MCF 10A (cell line): ENCODE measurements around the gene HSD3B7. TPM values are rescaled to one million over a fixed set of nuclear protein-coding genes. Genes with fewer than 3 reads are reported as not detected.
"Not testable (repeated sequence)": the region's sequence is repeated elsewhere in the genome, so short reads cannot be mapped to it uniquely, and the experiment has no call there.

Experiments used
- BruUV-seq: library from RNA; stranded (reverse); fragments of 400-500 nt; replicated peaks from 2 replicates; lab custom pipeline; 2021; lab: Mats Ljungman, UMichigan
- CTCF ChIA-PET: fragments of 300-600 bp; sonication (Branson Sonifier 250); formaldehyde crosslinking; extraction: SDS; loops from one replicate; lab custom pipeline; 2021; ENCODE audit warnings: antibody characterized with exemption, inconsistent platforms; lab: Yijun Ruan, JAX
- POLR2A ChIA-PET: fragments of 300-600, 350-650 bp; sonication (Branson Sonifier 250); formaldehyde crosslinking; extraction: SDS; loops from one replicate; lab custom pipeline; 2020; ENCODE audit warnings: antibody characterized with exemption, inconsistent platforms; lab: Yijun Ruan, JAX
- DNase-seq: peaks from one replicate; pipeline ENCODE4 v3.0.0-alpha.2; 2018; ENCODE audit not compliant: unreplicated experiment
- H3K27ac Mint-ChIP-seq: one replicate; pipeline ENCODE4 v1.8.0; 2022; ENCODE audit warnings: mild to moderate bottlenecking, low read depth, mixed read lengths; ENCODE audit not compliant: unreplicated experiment
- H3K27me3 Mint-ChIP-seq: one replicate; pipeline ENCODE4 v1.8.0; 2022; ENCODE audit warnings: mixed read lengths; ENCODE audit not compliant: insufficient read depth, unreplicated experiment
- H3K36me3 Mint-ChIP-seq: one replicate; pipeline ENCODE4 v1.8.0; 2022; ENCODE audit warnings: mild to moderate bottlenecking, moderate library complexity, mixed read lengths; ENCODE audit not compliant: insufficient read depth, unreplicated experiment
- H3K4me1 Mint-ChIP-seq: one replicate; pipeline ENCODE4 v1.8.0; 2022; ENCODE audit warnings: mixed read lengths; ENCODE audit not compliant: insufficient read depth, unreplicated experiment
- H3K4me3 Mint-ChIP-seq: one replicate; pipeline ENCODE4 v1.8.0; 2022; ENCODE audit warnings: mild to moderate bottlenecking, moderate library complexity, mixed read lengths; ENCODE audit not compliant: unreplicated experiment
- H3K9me3 Mint-ChIP-seq: one replicate; pipeline ENCODE4 v1.8.0; 2022; ENCODE audit warnings: mixed read lengths; ENCODE audit not compliant: unreplicated experiment
- intact Hi-C: fragments of 100-400 bp; cut with micrococcal nuclease; formaldehyde crosslinking; loops from 2 replicates; pipeline ENCODE4 v1.14.1; 2022
- total RNA-seq: library from RNA; stranded (reverse); gene quantifications from 2 replicates; pipeline ENCODE4 v1.2.3, GENCODE V29; 2022
- TF ChIP-seq, protein P1 (sequence below): fragments of 200-600 bp; IDR thresholded peaks from one replicate; pipeline ENCODE4 v1.8.0; 2022; ENCODE audit warnings: antibody characterized with exemption, mild to moderate bottlenecking; ENCODE audit not compliant: unreplicated experiment

HSD3B7 gene
- total RNA-seq, 1 experiment from 2014 or later, result 5.0 TPM

GRCh38 chr16:31016018-31016417 lies 31.0 kb downstream of the HSD3B7 start:
- no TSS peak for BruUV-seq
- no peak for DNase-seq
- POLR2A ChIA-PET, result no interaction called here
- Mint-ChIP-seq H3K36me3 (no peaks in the 10 kb centered on the region), H3K4me1 (no peaks in the 10 kb centered on the region), H3K9me3 (no peaks in the 10 kb centered on the region), H3K27ac (no peak overlapping the region), H3K4me3 (no peak overlapping the region), H3K27me3 (peaks cover 32% of the 10 kb centered on the region)
- CTCF ChIA-PET, result interaction anchor here (1.2 kb wide), 1 partner anchor 30 kb away, joined by 3 read pairs; no protein-coding TSS in a partner anchor
- TF ChIP-seq, protein P1, sequence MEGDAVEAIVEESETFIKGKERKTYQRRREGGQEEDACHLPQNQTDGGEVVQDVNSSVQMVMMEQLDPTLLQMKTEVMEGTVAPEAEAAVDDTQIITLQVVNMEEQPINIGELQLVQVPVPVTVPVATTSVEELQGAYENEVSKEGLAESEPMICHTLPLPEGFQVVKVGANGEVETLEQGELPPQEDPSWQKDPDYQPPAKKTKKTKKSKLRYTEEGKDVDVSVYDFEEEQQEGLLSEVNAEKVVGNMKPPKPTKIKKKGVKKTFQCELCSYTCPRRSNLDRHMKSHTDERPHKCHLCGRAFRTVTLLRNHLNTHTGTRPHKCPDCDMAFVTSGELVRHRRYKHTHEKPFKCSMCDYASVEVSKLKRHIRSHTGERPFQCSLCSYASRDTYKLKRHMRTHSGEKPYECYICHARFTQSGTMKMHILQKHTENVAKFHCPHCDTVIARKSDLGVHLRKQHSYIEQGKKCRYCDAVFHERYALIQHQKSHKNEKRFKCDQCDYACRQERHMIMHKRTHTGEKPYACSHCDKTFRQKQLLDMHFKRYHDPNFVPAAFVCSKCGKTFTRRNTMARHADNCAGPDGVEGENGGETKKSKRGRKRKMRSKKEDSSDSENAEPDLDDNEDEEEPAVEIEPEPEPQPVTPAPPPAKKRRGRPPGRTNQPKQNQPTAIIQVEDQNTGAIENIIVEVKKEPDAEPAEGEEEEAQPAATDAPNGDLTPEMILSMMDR, result no peak
- intact Hi-C loops, result no loop called here

- peaks cover 14% of the 10 kb centered on the region for H3K27me3 Mint-ChIP-seq
- H3K36me3 Mint-ChIP-seq, H3K27ac Mint-ChIP-seq, intact Hi-C loops, BruUV-seq, H3K4me1 Mint-ChIP-seq, POLR2A ChIA-PET, H3K9me3 Mint-ChIP-seq, H3K4me3 Mint-ChIP-seq, DNase-seq: not testable (repeated sequence)
- CTCF ChIA-PET, result interaction anchor here (0.7 kb wide), 1 partner anchor 33 kb away, joined by 3 read pairs; the partner anchor contains the start of gene HSD3B7
Observed at GRCh38 chr16:31017756-31018155, 32.7 kb downstream of the HSD3B7 start.

DNA sequence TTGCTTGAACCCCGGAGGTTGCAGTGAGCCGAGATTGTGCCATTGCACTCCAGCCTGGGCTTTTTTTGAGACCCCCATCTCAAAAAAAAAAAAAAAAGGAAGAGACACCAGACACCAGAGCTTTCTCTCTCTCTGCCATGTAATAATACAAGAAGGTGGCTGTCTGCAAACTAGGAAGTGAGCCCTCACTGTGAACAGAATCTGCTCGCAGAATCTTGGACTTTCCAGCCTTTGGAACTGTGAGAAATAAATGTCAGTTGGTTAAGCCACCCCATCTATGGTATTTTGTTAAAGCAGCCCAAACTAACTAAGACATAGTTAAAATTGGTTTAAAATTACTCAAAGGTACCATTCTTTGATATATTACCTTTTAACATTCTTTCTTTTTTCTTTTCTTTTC lies 35.5 kb downstream of the HSD3B7 start:
- ChIA-PET POLR2A (no interaction called here), CTCF (interaction anchor here (0.6 kb wide), 1 partner anchor 273 kb away, joined by 4 read pairs; no protein-coding TSS in a partner anchor)
- intact Hi-C loops, result no loop called here

DNA sequence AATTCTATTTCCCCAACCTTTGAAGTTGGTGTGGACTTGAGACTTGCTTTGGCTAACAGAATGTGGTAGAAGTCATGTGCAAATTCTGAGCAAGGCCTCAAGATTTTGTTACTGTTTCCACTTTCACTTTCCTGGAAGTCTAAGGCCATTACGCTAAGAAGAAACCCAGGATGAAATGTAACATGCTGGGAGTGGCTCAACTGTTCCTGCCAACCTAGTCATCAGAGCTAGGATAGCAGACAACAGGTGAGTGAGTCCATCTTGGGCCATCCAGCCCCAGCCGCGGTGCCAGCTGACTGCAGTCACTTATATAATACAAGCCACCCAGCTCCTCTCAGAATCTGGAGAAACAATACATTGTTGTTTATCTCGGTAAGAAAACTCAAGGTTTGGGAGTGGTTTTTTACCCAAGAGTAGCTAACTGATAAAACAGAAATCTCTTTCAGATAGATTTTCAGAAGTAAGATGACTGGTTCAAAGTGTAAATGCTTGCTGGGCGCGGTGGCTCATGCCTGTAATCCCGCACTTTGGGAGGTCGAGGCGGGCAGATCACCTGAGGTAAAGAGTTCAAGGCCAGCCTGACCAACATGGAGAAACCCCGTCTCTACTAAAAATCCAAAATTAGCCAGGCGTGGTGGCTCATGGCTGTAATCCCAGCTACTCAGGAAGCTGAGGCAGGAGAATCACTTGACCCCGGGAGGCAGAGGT lies 37.7 kb downstream of the HSD3B7 start:
- TF ChIP-seq, protein P1, result no peak
- ChIA-PET POLR2A (interaction anchor here (1.8 kb wide), 1 partner anchor 11 kb away, joined by 10 read pairs; the partner anchor contains the start of gene STX4), CTCF (interaction anchor here (0.7 to 2.1 kb wide), 5 partner anchors 38 to 361 kb away, joined by 3 to 10 read pairs (median 4); partner anchors contain the start of gene HSD3B7)
- Mint-ChIP-seq H3K36me3 (no peaks in the 10 kb centered on the region), H3K27me3 (no peaks in the 10 kb centered on the region), H3K4me1 (no peaks in the 10 kb centered on the region), H3K27ac (no peak overlapping the region), H3K4me3 (no peak overlapping the region), H3K9me3 (no peaks in the 10 kb centered on the region)
- intact Hi-C loops, result no loop called here
- BruUV-seq, result no TSS peak
- DNase-seq, result no peak

More for the DNA sequence above, 35.5 kb downstream of the HSD3B7 start:
- TF ChIP-seq, protein P1, result no peak
- Mint-ChIP-seq H3K4me1 (no peaks in the 10 kb centered on the region), H3K9me3 (no peaks in the 10 kb centered on the region), H3K27ac (no peak overlapping the region), H3K27me3 (no peaks in the 10 kb centered on the region), H3K4me3 (no peak overlapping the region), H3K36me3 (no peaks in the 10 kb centered on the region)
- BruUV-seq, result no TSS peak
- DNase-seq, result no peak
